Chondrocyte (in vitro differentiated cells): ENCODE measurements around the gene QPCT. TPM values are rescaled to one million over a fixed set of nuclear protein-coding genes. Genes with fewer than 3 reads are reported as not detected.

Experiments used
- DNase-seq: peaks from one replicate; pipeline ENCODE4 v3.0.0; 2021; ENCODE audit warnings: mixed read lengths, low spot score
- H3K27ac Mint-ChIP-seq: one replicate; pipeline ENCODE4 v1.8.0; 2021; ENCODE audit warnings: mild to moderate bottlenecking, moderate library complexity, mixed read lengths; ENCODE audit not compliant: unreplicated experiment
- H3K27me3 Mint-ChIP-seq: 2 replicates; pipeline ENCODE4 v1.8.0; 2021; ENCODE audit warnings: low read depth, mixed read lengths
- H3K36me3 Mint-ChIP-seq: 2 replicates; pipeline ENCODE4 v1.8.0; 2021; ENCODE audit warnings: low read depth, mixed read lengths
- H3K4me1 Mint-ChIP-seq: 2 replicates; pipeline ENCODE4 v1.8.0; 2021; ENCODE audit warnings: low read depth, mild to moderate bottlenecking, mixed read lengths
- H3K4me3 Mint-ChIP-seq: one replicate; pipeline ENCODE4 v1.8.0; 2021; ENCODE audit warnings: mild to moderate bottlenecking, moderate library complexity, mixed read lengths; ENCODE audit not compliant: unreplicated experiment
- H3K9me3 Mint-ChIP-seq: 2 replicates; pipeline ENCODE4 v1.8.0; 2021; ENCODE audit warnings: low read depth, mixed read lengths
- total RNA-seq: library from RNA; stranded (reverse); gene quantifications from 3 replicates; pipeline ENCODE4 v1.2.1, GENCODE V29; 2021
- TF ChIP-seq, protein P1 (sequence below): fragments of 200-600 bp; sonication (generic); IDR thresholded peaks from 2 replicates; pipeline ENCODE4 v1.5.0; 2021; ENCODE audit warnings: antibody characterized with exemption, mild to moderate bottlenecking, moderate library complexity

Gene QPCT
- total RNA-seq, 1 donor from 2014 or later: 0.67 TPM

GRCh38 chr2:37300578-37300977 lies 43.9 kb upstream of the QPCT start:
- no peaks in the 10 kb centered on the region for H3K9me3 Mint-ChIP-seq
- no peaks in the 10 kb centered on the region for H3K27me3 Mint-ChIP-seq
- H3K27ac Mint-ChIP-seq: no peak overlapping the region
- H3K4me1 Mint-ChIP-seq: peaks cover 18% of the 10 kb centered on the region
- H3K4me3 Mint-ChIP-seq: no peak overlapping the region
- H3K36me3 Mint-ChIP-seq: no peaks in the 10 kb centered on the region
- DNase-seq: no peak
- TF ChIP-seq, protein P1, sequence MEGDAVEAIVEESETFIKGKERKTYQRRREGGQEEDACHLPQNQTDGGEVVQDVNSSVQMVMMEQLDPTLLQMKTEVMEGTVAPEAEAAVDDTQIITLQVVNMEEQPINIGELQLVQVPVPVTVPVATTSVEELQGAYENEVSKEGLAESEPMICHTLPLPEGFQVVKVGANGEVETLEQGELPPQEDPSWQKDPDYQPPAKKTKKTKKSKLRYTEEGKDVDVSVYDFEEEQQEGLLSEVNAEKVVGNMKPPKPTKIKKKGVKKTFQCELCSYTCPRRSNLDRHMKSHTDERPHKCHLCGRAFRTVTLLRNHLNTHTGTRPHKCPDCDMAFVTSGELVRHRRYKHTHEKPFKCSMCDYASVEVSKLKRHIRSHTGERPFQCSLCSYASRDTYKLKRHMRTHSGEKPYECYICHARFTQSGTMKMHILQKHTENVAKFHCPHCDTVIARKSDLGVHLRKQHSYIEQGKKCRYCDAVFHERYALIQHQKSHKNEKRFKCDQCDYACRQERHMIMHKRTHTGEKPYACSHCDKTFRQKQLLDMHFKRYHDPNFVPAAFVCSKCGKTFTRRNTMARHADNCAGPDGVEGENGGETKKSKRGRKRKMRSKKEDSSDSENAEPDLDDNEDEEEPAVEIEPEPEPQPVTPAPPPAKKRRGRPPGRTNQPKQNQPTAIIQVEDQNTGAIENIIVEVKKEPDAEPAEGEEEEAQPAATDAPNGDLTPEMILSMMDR: no peak

DNA sequence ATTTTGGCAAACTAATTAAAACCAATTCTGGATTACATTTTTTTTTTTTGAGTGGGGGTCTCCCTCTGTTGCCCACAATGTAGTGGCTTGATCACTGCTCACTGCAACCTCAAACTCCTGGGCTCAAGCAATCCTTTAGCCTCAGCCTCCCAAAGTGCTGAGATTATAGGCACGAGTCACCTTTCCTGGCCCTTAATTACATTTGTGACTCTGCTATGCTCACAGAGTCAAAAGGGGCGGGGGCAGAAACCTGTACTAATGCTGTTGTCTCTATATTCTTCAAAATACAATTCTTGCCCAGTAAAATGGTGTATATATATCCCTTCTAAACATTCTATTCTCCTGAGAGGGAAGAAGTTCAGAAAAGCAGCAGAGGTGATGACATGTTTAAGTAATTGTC lies 43.0 kb upstream of the QPCT start:
- no peaks in the 10 kb centered on the region for H3K9me3 Mint-ChIP-seq
- no peaks in the 10 kb centered on the region for H3K36me3 Mint-ChIP-seq
- H3K4me1 Mint-ChIP-seq: peaks cover 18% of the 10 kb centered on the region
- DNase-seq: no peak
- H3K27me3 Mint-ChIP-seq: no peaks in the 10 kb centered on the region
- H3K27ac Mint-ChIP-seq: no peak overlapping the region
- TF ChIP-seq, protein P1: no peak
- H3K4me3 Mint-ChIP-seq: no peak overlapping the region

DNA sequence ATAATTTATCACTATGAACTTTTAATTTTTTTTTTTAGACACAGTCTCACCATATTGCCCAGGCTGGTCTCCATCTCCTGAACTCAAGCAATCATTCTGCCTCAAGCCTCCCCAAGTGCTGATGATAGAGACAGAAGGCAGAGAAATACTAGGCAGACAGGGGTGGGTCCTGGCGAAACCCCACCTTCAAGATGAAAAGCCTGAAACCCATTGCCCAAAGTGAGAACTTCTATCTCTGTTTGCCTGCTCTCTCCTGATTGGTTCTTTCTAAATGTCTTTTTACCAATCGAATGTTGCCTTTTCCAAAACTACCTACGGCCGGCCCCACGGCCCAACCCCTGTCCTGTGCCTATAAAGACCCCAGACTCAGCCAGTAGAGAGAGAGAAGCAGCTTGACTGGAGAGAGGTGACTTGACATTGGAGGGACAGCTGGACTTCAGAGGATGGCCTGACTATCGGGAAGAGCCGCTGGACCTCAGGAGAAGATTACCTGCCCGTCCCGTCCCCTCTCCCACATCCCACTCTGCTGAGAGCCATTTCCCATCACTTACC lies 41.7 kb upstream of the QPCT start:
- TF ChIP-seq, protein P1: no peak
- Mint-ChIP-seq H3K27ac (no peak overlapping the region), H3K36me3 (no peaks in the 10 kb centered on the region), H3K4me1 (peaks cover 18% of the 10 kb centered on the region), H3K4me3 (no peak overlapping the region), H3K27me3 (no peaks in the 10 kb centered on the region), H3K9me3 (no peaks in the 10 kb centered on the region)
- no peak for DNase-seq

DNA sequence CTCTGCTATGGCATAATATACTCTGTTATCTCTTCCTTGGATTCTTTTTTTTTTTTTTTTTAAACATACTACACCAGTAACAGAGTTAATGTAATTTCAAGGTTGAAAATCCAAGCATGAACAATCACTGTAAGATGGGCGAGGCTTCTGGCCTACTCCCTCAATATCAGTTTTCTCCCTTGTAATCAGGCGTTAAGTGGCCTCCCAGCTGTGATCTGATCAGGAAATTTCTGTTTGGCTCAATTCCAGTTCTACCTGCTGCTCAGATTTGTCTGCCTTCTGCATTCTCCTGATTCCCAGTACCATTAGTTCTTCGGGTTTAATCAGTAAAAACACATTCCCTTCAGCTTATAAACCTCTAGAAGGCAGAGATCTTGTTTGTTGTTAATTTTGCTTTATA lies 38.4 kb upstream of the QPCT start:
- H3K4me1 Mint-ChIP-seq: peaks cover 10% of the 10 kb centered on the region
- H3K27me3 Mint-ChIP-seq: no peaks in the 10 kb centered on the region
- no peak overlapping the region for H3K27ac Mint-ChIP-seq
- no peaks in the 10 kb centered on the region for H3K9me3 Mint-ChIP-seq
- no peak for DNase-seq
- no peaks in the 10 kb centered on the region for H3K36me3 Mint-ChIP-seq
- TF ChIP-seq, protein P1: no peak
- no peak overlapping the region for H3K4me3 Mint-ChIP-seq

GRCh38 chr2:37307500-37307899 lies 36.9 kb upstream of the QPCT start:
- Mint-ChIP-seq H3K36me3 (no peaks in the 10 kb centered on the region), H3K4me3 (no peak overlapping the region), H3K9me3 (no peaks in the 10 kb centered on the region), H3K4me1 (peaks cover 9% of the 10 kb centered on the region), H3K27ac (no peak overlapping the region), H3K27me3 (no peaks in the 10 kb centered on the region)
- DNase-seq: no peak
- TF ChIP-seq, protein P1: no peak
